A375 (cell line): ENCODE results near the gene LCE4A. TPM values are rescaled to one million over a fixed set of nuclear protein-coding genes. Genes with fewer than 3 reads are reported as not detected.

Experiments used
- total RNA-seq: library from RNA; depleted of rRNA; stranded (reverse); fragments of >200 nt; shearing (Covaris generic); gene quantifications from 2 replicates; pipeline ENCODE4 v1.2.3, GENCODE V29; 2014; rRNA removed

LCE4A gene, protein sequence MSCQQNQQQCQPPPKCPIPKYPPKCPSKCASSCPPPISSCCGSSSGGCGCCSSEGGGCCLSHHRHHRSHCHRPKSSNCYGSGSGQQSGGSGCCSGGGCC
- not detected in 2 replicates for total RNA-seq

GRCh38 chr1:152707860-152708259 is at the start of gene LCE4A:
Gene LCE4A (plus strand): TSS chr1:152708160. CDS start chr1:152709076, 916 bp downstream.

DNA sequence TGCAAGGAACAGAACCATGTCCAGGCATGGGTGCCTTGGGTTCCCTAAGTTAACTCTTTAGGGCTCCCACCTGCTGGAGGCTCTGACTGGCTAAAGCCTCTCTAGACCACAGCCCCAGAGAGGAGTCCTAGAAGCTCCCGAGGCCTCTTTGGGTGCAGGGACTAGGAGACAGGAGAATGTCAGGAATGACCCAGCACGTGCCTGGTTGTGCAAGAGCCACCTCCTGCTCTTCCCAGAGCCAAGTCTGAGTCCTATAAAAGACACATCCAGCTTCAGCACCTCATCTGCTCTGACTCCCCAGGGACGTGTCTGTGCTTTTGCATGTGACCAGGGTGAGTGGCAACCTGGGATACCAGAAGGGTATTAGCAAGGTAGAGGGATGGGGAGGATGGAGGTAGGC is 44.9 kb upstream of the LCE4A start, which contains the start of gene LCE2D:
LCE2D (plus strand) TSS at position 283 of the 400 bp plus-strand sequence. CDS start 726 bp downstream, outside the sequence.

DNA sequence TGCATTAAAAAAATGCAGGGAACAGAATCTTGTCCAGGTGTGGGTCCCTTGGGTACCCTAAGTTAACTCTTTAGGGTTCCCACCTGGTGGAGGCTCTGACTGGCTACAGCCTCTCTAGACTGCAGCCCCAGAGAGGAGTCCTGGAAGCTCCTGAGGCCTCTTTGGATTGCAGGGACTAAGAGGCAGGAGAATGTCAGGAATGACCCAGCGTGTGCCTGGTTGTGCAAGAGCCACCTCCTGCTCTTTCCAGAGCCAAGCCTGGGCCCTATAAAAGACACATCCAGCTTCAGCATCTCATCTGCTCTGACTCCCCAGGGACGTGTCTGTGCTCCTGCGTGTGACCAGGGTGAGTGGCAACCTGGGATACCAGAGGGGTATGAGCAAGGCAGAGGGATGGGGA is 33.0 kb upstream of the LCE4A start, which contains the start of gene LCE2C:
LCE2C (plus strand) TSS at position 297 of the 400 bp plus-strand sequence. CDS start 737 bp downstream, outside the sequence.

DNA sequence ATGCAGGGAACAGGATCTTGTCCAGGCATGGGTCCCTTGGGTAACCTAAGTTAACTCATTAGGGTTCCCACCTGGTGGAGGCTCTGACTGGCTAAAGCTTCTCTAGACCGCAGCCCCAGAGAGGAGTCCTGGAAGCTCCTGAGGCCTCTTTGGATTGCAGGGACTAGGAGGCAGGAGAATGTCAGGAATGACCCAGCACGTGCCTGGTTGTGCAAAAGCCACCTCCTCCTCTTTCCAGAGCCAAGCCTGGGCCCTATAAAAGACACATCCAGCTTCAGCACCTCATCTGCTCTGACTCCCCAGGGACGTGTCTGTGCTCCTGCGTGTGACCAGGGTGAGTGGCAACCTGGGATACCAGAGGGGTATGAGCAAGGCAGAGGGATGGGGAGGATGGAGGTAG is 22.1 kb upstream of the LCE4A start, which contains the start of gene LCE2B:
LCE2B (plus strand) TSS at position 301 of the 400 bp plus-strand sequence. CDS start 721 bp downstream, outside the sequence.

GRCh38 chr1:152697701-152698600 is 10.0 kb upstream of the LCE4A start, which contains the start of gene LCE2A:
Gene LCE2A (plus strand): TSS chr1:152698345. CDS start chr1:152698902, 557 bp downstream.

GRCh38 chr1:152757747-152758146 is 49.8 kb downstream of the LCE4A start, which contains the start of gene KPRP:
Gene KPRP (plus strand): TSS chr1:152758025. CDS start chr1:152759589, 1,564 bp downstream.

Other genes starting within 250 kb of the LCE4A start
- not detected in 2 replicates for gene LCE5A, start 197.4 kb upstream of the LCE4A start, total RNA-seq
- not detected in 2 replicates for gene CRCT1, start 193.7 kb upstream of the LCE4A start, total RNA-seq
- not detected in 2 replicates for gene LCE3E, start 141.4 kb upstream of the LCE4A start, total RNA-seq
- gene LCE3D, start 127.6 kb upstream of the LCE4A start, total RNA-seq = not detected in 2 replicates
- gene LCE3C, start 107.9 kb upstream of the LCE4A start, total RNA-seq = not detected in 2 replicates
- gene LCE3B, start 94.3 kb upstream of the LCE4A start, total RNA-seq = not detected in 2 replicates
- gene LCE3A, start 85.1 kb upstream of the LCE4A start, total RNA-seq = not detected in 2 replicates
- not detected in 2 replicates for gene LCE2D, start 44.8 kb upstream of the LCE4A start, total RNA-seq
- not detected in 2 replicates for gene LCE2C, start 32.9 kb upstream of the LCE4A start, total RNA-seq
- gene LCE2B, start 22.0 kb upstream of the LCE4A start, total RNA-seq = not detected in 2 replicates
- not detected in 2 replicates for gene LCE2A, start 9.8 kb upstream of the LCE4A start, total RNA-seq
- gene KPRP, start 49.9 kb downstream of the LCE4A start, total RNA-seq = not detected in 2 replicates
- gene LCE1F, start 67.0 kb downstream of the LCE4A start, total RNA-seq = not detected in 2 replicates
- gene LCE1E, start 78.1 kb downstream of the LCE4A start, total RNA-seq = not detected in 2 replicates
- not detected in 2 replicates for gene LCE1D, start 88.6 kb downstream of the LCE4A start, total RNA-seq
- not detected in 2 replicates for gene LCE1C, start 98.5 kb downstream of the LCE4A start, total RNA-seq
- not detected in 2 replicates for gene LCE1B, start 103.8 kb downstream of the LCE4A start, total RNA-seq
- not detected in 2 replicates for gene LCE1A, start 119.3 kb downstream of the LCE4A start, total RNA-seq
- not detected in 2 replicates for gene LCE6A, start 134.7 kb downstream of the LCE4A start, total RNA-seq
- not detected in 2 replicates for gene LCE7A, start 151.8 kb downstream of the LCE4A start, total RNA-seq
- gene SMCP, start 170.2 kb downstream of the LCE4A start, total RNA-seq = not detected in 2 replicates
- 0.08 TPM in 1 of 2 replicates, not detected in the other for gene IVL, start 200.4 kb downstream of the LCE4A start, total RNA-seq
- gene SPRR5, start 239.0 kb downstream of the LCE4A start, total RNA-seq = not detected in 2 replicates